Bronchial smooth muscle cell (primary cell): ENCODE results near the gene KITLG. TPM values are rescaled to one million over a fixed set of nuclear protein-coding genes. Genes with fewer than 3 reads are reported as not detected.

Experiments
- total RNA-seq: library from RNA; depleted of rRNA; stranded (reverse); fragments of >200 nt; gene quantifications from 2 replicates; pipeline ENCODE4 v1.2.1, GENCODE V29; 2014

The KITLG gene
- total RNA-seq = 37.9 and 69.2 TPM in 2 replicates

DNA sequence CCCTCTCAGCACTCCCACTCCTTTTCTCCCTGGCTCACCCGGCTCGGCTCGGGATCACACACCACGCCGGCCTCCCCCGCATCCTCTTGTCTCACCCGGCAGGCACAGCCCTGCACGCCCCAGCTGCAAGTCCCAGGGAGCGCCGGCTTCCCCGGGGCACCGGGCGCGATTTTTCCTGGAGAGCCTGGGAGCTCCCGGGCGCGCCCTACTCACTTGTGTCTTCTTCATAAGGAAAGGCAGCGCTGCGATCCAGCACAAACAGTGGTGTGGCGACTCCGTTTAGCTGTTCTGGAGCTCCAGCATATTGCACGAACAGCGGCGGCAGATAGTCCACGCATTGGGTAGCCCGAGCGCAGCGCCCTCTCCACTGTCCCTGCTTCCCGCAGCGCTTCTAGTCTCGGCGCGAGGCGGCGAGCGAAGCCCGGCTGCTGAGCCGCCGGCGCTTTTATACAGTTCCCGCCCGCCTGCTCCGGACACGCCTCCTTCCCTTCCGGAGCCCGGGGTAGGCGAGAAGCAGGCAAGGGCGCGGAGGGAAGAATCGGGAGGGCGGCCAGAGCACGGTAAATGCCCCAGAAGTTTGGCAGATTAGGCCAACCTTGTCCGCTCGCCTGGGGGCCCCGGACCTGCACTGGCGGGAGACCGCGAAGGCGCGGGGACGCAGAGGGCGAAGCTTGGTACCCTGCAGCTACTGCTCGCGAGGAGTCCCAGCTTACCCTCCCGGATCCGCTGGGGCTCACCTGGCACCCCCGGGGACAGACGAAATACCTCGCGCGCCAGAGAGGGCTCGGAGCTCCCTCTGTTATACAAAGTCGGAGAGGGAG, at the start of gene KITLG:
KITLG (minus strand) TSS at position 421 of the 821 bp plus-strand sequence; CDS start at position 228, 193 bp downstream.

